ENCODE data around the gene ATP9A. TPM values are rescaled to one million over a fixed set of nuclear protein-coding genes. Genes with fewer than 3 reads are reported as not detected.

Gene ATP9A
- total and polyA plus RNA-seq, 10 of the 15 experiments (the other 5 are each of a cell fraction or from before 2014, with no cell fraction given), result 0.03 to 0.81 (median 0.14) TPM

- no peak for ATAC-seq
- 29% methylated on average over 12 of the region's 12 CpGs for WGBS (ENCODE audit: insufficient coverage, insufficient replicate concordance, low lambda C conversion rate, missing lambda C conversion rate)
- Histone ChIP-seq H3K27ac (ENCODE audit: control insufficient read depth, insufficient read depth) (no peak overlapping the region), H3K4me1 (ENCODE audit: control insufficient read depth, insufficient read depth, low read length) (no peaks in the 10 kb centered on the region), H3K4me2 (ENCODE audit: control insufficient read depth, insufficient read depth) (no peak overlapping the region), H3K36me3 (ENCODE audit: control insufficient read depth in 2 of 2, insufficient read depth in 2 of 2, low read length in 1 of 2) (no peaks in the 10 kb centered on the region), H3K4me3 (no peak overlapping the region), H3K27me3 (replicated peaks in 1 of 2; ENCODE audit: control insufficient read depth in 2 of 2, insufficient read depth in 2 of 2, low read length in 1 of 2) (no peaks in the 10 kb centered on the region), H3K9me3 (replicated peaks; ENCODE audit: control insufficient read depth, insufficient read depth, low read length) (no peaks in the 10 kb centered on the region), H2AFZ (ENCODE audit: control insufficient read depth, low read depth, low read length) (no peak overlapping the region), H3K9ac (ENCODE audit: control insufficient read depth, insufficient read depth, low read length) (no peak overlapping the region), H3K79me2 (ENCODE audit: control insufficient read depth, insufficient read depth, low read length) (no peaks in the 10 kb centered on the region), H4K20me1 (ENCODE audit: control insufficient read depth, insufficient read depth) (no peaks in the 10 kb centered on the region)
- TF ChIP-seq POLR2AphosphoS5 (IDR thresholded peaks at IDR 0.05; ENCODE audit: low read length) (no peak), CEBPB (IDR thresholded peaks at IDR 0.05; ENCODE audit: borderline replicate concordance in 1 of 2, low read depth in 2 of 2, low read length in 2 of 2) (no peak), MEF2A (IDR thresholded peaks at IDR 0.05; ENCODE audit: insufficient read depth, low read depth, low read length) (no peak), E2F8 (IDR thresholded peaks at IDR 0.05; ENCODE audit: low read depth, partially characterized antibody) (no peak), IRF3 (IDR thresholded peaks at IDR 0.05) (no peak), GABPA (IDR thresholded peaks at IDR 0.05; ENCODE audit: low read depth) (no peak), TAF1 (IDR thresholded peaks at IDR 0.05; ENCODE audit: borderline replicate concordance, low read depth, low read length) (no peak), E4F1 (IDR thresholded peaks at IDR 0.05; ENCODE audit: borderline replicate concordance, partially characterized antibody) (no peak), BRCA1 (IDR thresholded peaks at IDR 0.05; ENCODE audit: low read depth, low read length) (no peak)
- intact Hi-C loops (cut with micrococcal nuclease; ENCODE audit: unreplicated experiment), result no loop called here
- CTCF ChIA-PET, result interaction anchor here (1.1 kb wide), 1 partner anchor 23 kb away, joined by 3 read pairs; no protein-coding TSS in a partner anchor
- no TSS peak for BruUV-seq (replicated peaks)
- no peak for FAIRE-seq
- DNase-seq (ENCODE audit: low read depth, low spot score), result no peak
- RAD21 ChIA-PET (ENCODE audit: unreplicated experiment), result no interaction called here
- SMC1A ChIA-PET (ENCODE audit: uncharacterized antibody, unreplicated experiment), result no interaction called here
- POLR2A ChIA-PET, result no interaction called here
- in situ Hi-C loops (cut with MboI), result no loop called here
Measured at GRCh38 chr20:51732096-51732791, 35.9 kb downstream of the ATP9A start.

All from GM12878 (cell line).